ENCODE data around the gene ADRA2C.

The ADRA2C gene

DNA sequence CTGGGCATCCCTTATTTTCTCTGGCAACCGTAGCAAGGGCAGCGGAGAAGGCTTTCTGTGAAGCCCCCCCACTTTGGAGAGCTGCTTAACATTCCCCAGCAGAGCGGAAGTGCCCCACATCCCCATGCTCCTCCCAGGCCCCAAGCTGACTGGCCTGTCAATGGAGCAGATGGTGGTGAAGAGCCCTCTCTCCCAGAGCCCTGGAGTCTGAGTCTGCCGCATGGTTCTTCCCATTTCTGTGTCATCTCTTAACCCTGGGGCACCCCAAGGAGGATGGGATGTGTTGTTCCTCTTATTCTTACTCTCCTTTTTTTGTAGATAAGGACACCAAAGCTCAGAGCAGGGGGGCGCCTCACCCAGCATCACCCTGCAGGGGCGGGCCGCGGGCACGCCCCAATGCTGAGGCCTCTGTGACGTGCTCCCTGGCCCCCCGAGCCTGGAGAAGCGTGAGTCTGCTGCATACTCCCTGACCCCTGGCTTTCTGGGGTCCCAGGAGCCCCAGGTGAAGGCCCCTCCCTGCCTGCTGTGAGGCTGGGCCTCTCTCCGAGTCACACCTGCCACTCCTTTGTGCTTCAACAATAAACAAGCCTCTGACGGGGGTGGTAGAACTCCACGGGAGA, 35.9 kb downstream of the ADRA2C start:
- no peak for TF ChIP-seq ZFX (IDR thresholded peaks at IDR 0.05; ENCODE audit: borderline replicate concordance)
- TF ChIP-seq, protein P1, sequence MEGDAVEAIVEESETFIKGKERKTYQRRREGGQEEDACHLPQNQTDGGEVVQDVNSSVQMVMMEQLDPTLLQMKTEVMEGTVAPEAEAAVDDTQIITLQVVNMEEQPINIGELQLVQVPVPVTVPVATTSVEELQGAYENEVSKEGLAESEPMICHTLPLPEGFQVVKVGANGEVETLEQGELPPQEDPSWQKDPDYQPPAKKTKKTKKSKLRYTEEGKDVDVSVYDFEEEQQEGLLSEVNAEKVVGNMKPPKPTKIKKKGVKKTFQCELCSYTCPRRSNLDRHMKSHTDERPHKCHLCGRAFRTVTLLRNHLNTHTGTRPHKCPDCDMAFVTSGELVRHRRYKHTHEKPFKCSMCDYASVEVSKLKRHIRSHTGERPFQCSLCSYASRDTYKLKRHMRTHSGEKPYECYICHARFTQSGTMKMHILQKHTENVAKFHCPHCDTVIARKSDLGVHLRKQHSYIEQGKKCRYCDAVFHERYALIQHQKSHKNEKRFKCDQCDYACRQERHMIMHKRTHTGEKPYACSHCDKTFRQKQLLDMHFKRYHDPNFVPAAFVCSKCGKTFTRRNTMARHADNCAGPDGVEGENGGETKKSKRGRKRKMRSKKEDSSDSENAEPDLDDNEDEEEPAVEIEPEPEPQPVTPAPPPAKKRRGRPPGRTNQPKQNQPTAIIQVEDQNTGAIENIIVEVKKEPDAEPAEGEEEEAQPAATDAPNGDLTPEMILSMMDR (IDR thresholded peaks at IDR 0.05) = no peak
- no peak overlapping the region for H3K27ac ChIP-seq

DNA sequence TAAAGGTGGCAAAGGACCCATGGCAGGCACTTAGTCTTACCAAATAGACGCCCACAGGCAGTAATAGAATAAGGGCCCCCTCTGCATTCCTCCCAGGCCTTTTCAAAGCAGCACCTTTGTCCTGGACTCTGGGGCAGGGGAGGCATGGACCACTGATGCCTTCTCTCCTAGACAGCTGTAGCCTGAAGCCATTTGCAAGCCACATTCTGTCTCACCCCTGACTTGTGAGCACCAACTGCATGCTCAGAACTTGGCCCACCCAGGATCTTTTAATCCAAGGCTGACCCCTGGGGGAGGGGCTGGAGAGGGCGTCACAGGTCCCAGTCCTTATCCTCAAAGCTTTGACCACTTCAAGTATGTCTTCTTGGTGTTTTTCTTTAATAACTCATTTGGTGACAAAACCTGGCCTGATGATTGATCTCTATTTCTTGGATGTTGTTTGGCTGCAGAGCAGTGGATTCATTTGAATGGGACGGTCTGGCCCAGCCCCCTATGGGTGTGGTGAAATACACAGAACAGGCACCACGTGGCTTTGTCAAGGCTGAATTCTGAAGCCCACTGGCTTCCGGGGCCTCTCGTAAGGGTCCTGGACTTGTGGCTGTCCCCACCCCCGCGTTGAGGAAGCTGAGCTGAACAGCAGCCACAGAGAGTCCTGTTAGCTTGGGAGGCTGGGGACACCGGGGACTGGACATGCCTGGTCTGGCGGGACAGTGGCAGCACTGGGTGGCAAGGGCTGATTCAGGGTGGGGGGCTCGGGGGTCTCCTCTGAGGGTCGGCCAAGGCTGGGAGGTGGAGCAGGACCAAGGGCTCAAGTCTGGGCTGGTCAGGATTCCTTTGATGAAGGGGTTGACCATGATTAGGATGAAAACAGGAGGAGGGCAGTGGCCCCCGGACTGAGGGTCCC, 36.6 kb downstream of the ADRA2C start:
- no peak overlapping the region for H3K27ac ChIP-seq
- TF ChIP-seq, protein P1 (IDR thresholded peaks at IDR 0.05) = no peak
- no peak for TF ChIP-seq ZFX (IDR thresholded peaks at IDR 0.05; ENCODE audit: borderline replicate concordance)

DNA sequence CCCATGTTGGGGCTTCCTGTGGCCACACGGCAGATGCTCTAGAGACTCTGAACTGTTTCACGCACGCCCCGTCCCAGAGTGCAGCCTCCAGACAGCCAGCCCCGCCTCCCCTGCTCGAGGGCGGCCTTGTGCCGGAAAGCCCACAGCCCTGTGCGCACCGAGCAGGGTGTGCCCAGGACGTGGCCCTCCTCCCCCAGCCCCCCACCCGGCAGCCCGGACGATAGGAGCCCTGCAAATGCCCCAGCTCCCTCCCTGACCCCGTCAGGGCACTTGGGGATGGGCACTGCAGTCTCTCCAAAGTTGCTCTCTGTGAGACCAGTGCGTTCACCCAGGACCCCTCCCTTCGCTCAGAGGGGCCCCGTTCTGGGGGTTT, 37.3 kb downstream of the ADRA2C start:
- TF ChIP-seq, protein P1 (IDR thresholded peaks at IDR 0.05) = no peak
- TF ChIP-seq ZFX (IDR thresholded peaks at IDR 0.05; ENCODE audit: borderline replicate concordance) = no peak
- H3K27ac ChIP-seq = no peak overlapping the region

DNA sequence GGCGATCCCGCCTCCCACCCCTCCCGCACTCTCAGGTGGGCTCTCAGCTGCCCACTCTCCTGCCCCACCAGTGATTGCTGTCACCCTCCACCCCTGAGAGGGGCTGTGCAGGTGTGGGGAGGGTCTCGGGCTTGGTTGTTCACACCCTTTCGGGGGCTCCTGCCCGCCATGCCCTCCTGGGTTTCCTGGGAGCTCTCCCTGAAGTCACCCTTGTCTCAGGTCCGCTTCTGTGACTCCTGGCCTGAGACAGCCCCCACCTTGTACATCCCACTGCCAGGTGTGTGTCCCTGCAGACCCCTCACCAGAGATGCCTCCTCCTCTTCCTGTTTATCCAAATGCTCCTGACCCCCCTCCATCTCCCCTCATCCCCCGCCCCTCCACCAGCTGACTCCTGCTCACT, 37.8 kb downstream of the ADRA2C start:
- TF ChIP-seq, protein P1 (IDR thresholded peaks at IDR 0.05) = no peak
- no peak for TF ChIP-seq ZFX (IDR thresholded peaks at IDR 0.05; ENCODE audit: borderline replicate concordance)
- H3K27ac ChIP-seq = no peak overlapping the region

DNA sequence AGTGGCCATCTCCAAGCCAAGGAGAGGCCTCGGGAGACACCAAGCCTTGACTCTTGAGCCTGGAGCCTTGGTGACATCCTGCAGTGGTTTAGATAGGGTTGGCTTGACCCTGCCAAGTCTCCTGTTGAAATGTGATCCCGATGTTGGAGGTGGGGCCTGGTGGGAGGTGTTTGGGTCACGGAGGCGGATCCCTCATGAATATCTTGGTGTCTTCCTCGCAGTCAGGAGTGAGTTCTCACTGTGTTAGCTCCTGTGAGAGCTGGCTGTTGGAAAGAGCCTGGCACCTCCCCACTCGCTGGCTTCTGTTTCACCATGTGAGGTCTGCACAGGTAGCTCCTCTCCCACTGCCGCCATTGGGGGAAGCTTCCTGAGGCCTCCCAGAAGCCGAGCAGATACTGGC, 38.8 kb downstream of the ADRA2C start:
- H3K27ac ChIP-seq = no peak overlapping the region
- TF ChIP-seq, protein P1 (IDR thresholded peaks at IDR 0.05) = no peak
- TF ChIP-seq ZFX (IDR thresholded peaks at IDR 0.05; ENCODE audit: borderline replicate concordance) = no peak

DNA sequence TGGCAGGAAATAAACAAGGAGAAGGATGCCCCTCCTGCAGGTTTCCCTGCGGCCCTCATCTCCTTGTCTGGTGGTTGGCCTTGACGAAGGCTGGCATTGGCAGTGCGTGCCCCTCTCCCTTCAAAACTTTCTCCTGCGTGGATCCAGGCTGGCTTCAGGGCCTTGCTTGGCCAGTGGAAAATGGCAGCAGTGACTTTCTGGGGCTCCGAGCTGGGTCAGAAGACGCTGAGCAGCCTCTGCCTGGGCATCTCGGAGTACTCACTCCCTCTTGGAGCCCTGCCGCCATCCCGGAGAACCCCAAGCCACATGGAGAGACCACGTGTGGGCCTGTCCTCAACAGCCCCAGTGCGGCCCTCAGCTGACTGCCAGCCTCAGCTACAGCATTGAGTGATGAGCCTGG, 39.5 kb downstream of the ADRA2C start:
- no peak for TF ChIP-seq ZFX (IDR thresholded peaks at IDR 0.05; ENCODE audit: borderline replicate concordance)
- TF ChIP-seq, protein P1 (IDR thresholded peaks at IDR 0.05) = no peak

DNA sequence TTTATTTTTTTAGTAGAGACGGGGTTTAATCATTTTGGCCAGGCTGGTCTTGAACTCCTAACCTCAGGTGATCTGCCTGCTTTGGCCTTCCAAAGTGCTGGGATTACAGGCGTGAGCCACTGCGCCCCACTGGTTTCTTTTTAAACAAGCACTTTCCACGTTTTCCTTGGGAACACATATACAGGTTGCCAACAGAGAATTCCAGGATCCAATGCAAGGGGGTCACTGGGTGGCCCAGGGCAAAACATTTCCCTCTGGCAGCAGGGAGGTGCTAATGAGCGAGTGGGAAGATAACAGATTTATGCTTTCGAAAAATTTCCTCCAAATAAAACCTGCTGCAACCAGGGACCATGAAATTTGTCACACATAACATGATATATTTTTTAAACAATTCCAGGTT, 41.1 kb downstream of the ADRA2C start:
- H3K27ac ChIP-seq = no peak overlapping the region
- no peak for TF ChIP-seq ZFX (IDR thresholded peaks at IDR 0.05; ENCODE audit: borderline replicate concordance)
- TF ChIP-seq, protein P1 (IDR thresholded peaks at IDR 0.05) = no peak

More for the DNA sequence above, 39.5 kb downstream of the ADRA2C start:
- no peak overlapping the region for H3K27ac ChIP-seq
